K562 (cell line): ENCODE measurements around the gene RNF144A. TPM values are rescaled to one million over a fixed set of nuclear protein-coding genes. Genes with fewer than 3 reads are reported as not detected.
A peak's percentile ranks its signal among the peaks of the same experiment; 100 is the strongest.

Source experiments
- CTCFL ChIP-seq: IDR thresholded peaks from 2 replicates; pipeline ENCODE4 v1.6.1; 2011; ENCODE audit warnings: borderline replicate concordance, low read depth, mild to moderate bottlenecking, moderate library complexity, low read length; ENCODE audit not compliant: insufficient read depth, poor library complexity, severe bottlenecking
- DEAF1 ChIP-seq: fragments of 450-650 bp; formaldehyde crosslinking; IDR thresholded peaks from 2 replicates; pipeline ENCODE4 v1.4.0; 2020; ENCODE audit warnings: mild to moderate bottlenecking, moderate library complexity
- E2F1 ChIP-seq: sonication (generic); formaldehyde crosslinking; IDR thresholded peaks from 2 replicates; pipeline ENCODE4 v1.8.1; 2023; ENCODE audit warnings: mild to moderate bottlenecking, missing genetic modification reagents, moderate library complexity
- EP300 ChIP-seq: IDR thresholded peaks from 2 replicates; pipeline ENCODE4 v1.6.1; 2012; ENCODE audit warnings: low read length, improper control_type of control experiment
- HNRNPUL1 ChIP-seq: fragments of 200-400 bp; formaldehyde crosslinking; IDR thresholded peaks from 2 replicates; pipeline ENCODE4 v1.6.1; 2017; ENCODE audit warnings: low read length
- HOMEZ ChIP-seq: fragments of 250-450 bp; sonication (Bioruptor Pico); IDR thresholded peaks from 2 replicates; pipeline ENCODE4 v1.4.0; 2020; ENCODE audit warnings: mild to moderate bottlenecking, moderate library complexity
- ZBTB40 ChIP-seq, 2 experiments: fragments of 450-650 bp in 1 of 2; sonication (generic) in 1 of 2; formaldehyde crosslinking in 1 of 2; IDR thresholded peaks; 2 replicates each; pipeline versions ENCODE4 v1.7.1 to v1.9.0; 2016 to 2022; ENCODE audit warnings: inconsistent platforms in 1 of 2, mild to moderate bottlenecking in 1 of 2, missing genetic modification reagents in 1 of 2
- polyA plus RNA-seq, 8 experiments: library from polyadenylated mRNA; depleted of rRNA in 4 of 8; stranded (reverse) in 5 of 8; unstranded in 3 of 8; fragments of >200 nt; fragmentation: Nextera tagmentation in 2 of 8; fragmentation: Illumina TruSeq in 1 of 8; extraction: Ambion mirVana in 2 of 8; extraction: Trizol in 1 of 8; gene quantifications; 2 replicates each; pipeline versions ENCODE4 v1.2.1 to v1.2.3, GENCODE V29; 2011 to 2014; ENCODE audit warnings: inconsistent platforms in 1 of 8, missing spikeins in 1 of 8
- total RNA-seq, 7 experiments: library from RNA; depleted of rRNA in 6 of 7; stranded (reverse); fragments of >200 nt in 6 of 7; fragmentation: Illumina TruSeq in 2 of 7; extraction: Trizol in 2 of 7; gene quantifications; 2 replicates each; pipeline versions ENCODE4 v1.2.1 to v1.2.3, GENCODE V29; 2011 to 2021; ENCODE audit warnings: low replicate concordance in 1 of 7

The RNF144A gene
- total and polyA plus RNA-seq, 9 of the 15 experiments (the other 6 are each of a cell fraction or from before 2014, with no cell fraction given) = 0.96 to 11.3 (median 6.2) TPM

GRCh38 chr2:7083580-7084509 is 166.6 kb downstream of the RNF144A start (continued):
- TF ChIP-seq EP300 (no peak), HOMEZ (CRISPR knock-in tag) (no peak), E2F1 (CRISPR knock-in tag) (no peak), HNRNPUL1 (no peak), CTCFL (no peak), ZBTB40 (IDR thresholded peaks at IDR 0.05) (peak; percentile 91), ZBTB40 (CRISPR knock-in tag; IDR thresholded peaks at IDR 0.05) (peak; percentile 85), DEAF1 (peak; percentile 46)
